Suprapubic skin (tissue), 4 donors: ENCODE measurements around the gene MAK. TPM values are rescaled to one million over a fixed set of nuclear protein-coding genes. Genes with fewer than 3 reads are reported as not detected.

Experiments
- DNase-seq, 2 donors: peaks; one replicate each; pipeline ENCODE4 v3.0.0-alpha.2; 2019; ENCODE audit warnings: low spot score in 2 of 2
- H3K27ac ChIP-seq: fragments of 200-600 bp; sonication (generic); one replicate; pipeline ENCODE4 v1.5.1; 2019
- H3K27me3 ChIP-seq: fragments of 200-600 bp; sonication (generic); one replicate; pipeline ENCODE4 v1.5.1; 2019
- H3K36me3 ChIP-seq: fragments of 200-600 bp; sonication (generic); one replicate; pipeline ENCODE4 v1.5.1; 2019
- H3K4me1 ChIP-seq: fragments of 200-600 bp; sonication (generic); one replicate; pipeline ENCODE4 v1.5.1; 2019
- H3K4me3 ChIP-seq: fragments of 200-600 bp; sonication (generic); one replicate; pipeline ENCODE4 v1.5.1; 2019; ENCODE audit warnings: mild to moderate bottlenecking
- H3K9me3 ChIP-seq: fragments of 200-600 bp; sonication (generic); one replicate; pipeline ENCODE4 v1.5.1; 2019
- CTCF ChIP-seq, 2 donors: fragments of 200-600 bp in 1 of 2; fragments of 450-650 bp in 1 of 2; sonication (generic) in 1 of 2; IDR thresholded peaks; one replicate each; pipeline ENCODE4 v1.5.1; 2016 to 2019; ENCODE audit warnings: antibody characterized with exemption in 2 of 2, mild to moderate bottlenecking in 1 of 2, moderate library complexity in 1 of 2
- EP300 ChIP-seq: sonication (generic); formaldehyde crosslinking; IDR thresholded peaks from one replicate; pipeline ENCODE4 v1.6.1; 2017; ENCODE audit warnings: antibody characterized with exemption
- POLR2A ChIP-seq, 2 donors: fragments of 450-650 bp; IDR thresholded peaks; one replicate each; pipeline ENCODE4 v1.6.1; 2017; ENCODE audit warnings: antibody characterized with exemption in 2 of 2, mild to moderate bottlenecking in 2 of 2, moderate library complexity in 2 of 2
- POLR2AphosphoS5 ChIP-seq, 3 donors: sonication (generic); formaldehyde crosslinking; IDR thresholded peaks; one replicate each; pipeline ENCODE4 v1.6.1; 2017; ENCODE audit warnings: antibody characterized with exemption in 3 of 3
- WGBS: methylation state at CpG from one replicate; pipeline ENCODE4 v1.1.5; 2018; 5-methylcytosine and 5-hydroxymethylcytosine counted together
- total RNA-seq, 4 donors: library from RNA; depleted of rRNA; stranded (reverse); fragments of >200 nt; gene quantifications; one replicate each; pipeline ENCODE4 v1.1.0, GENCODE V29; 2016

MAK gene
- total RNA-seq, 4 donors from 2014 or later, result 0.26 to 0.49 TPM; not detected in 2

GRCh38 chr6:10809098-10809497, 29.2 kb downstream of the MAK start:
- 92% methylated on average over 6 of the region's 6 CpGs for WGBS
- no peak for DNase-seq
- Histone ChIP-seq H3K9me3 (no peaks in the 10 kb centered on the region), H3K27ac (no peak overlapping the region), H3K4me3 (no peak overlapping the region), H3K4me1 (no peaks in the 10 kb centered on the region), H3K27me3 (no peaks in the 10 kb centered on the region), H3K36me3 (no peaks in the 10 kb centered on the region)
- no peak for TF ChIP-seq POLR2A (IDR thresholded peaks at IDR 0.05)
- TF ChIP-seq EP300, result no peak
- no peak for TF ChIP-seq POLR2AphosphoS5 (IDR thresholded peaks at IDR 0.05)
- TF ChIP-seq CTCF (IDR thresholded peaks at IDR 0.05), result no peak

GRCh38 chr6:10808376-10808775, 30.0 kb downstream of the MAK start:
- Histone ChIP-seq H3K9me3 (no peaks in the 10 kb centered on the region), H3K27me3 (no peaks in the 10 kb centered on the region), H3K27ac (no peak overlapping the region), H3K4me3 (no peak overlapping the region), H3K4me1 (no peaks in the 10 kb centered on the region), H3K36me3 (no peaks in the 10 kb centered on the region)
- WGBS, result 93% methylated on average over 4 of the region's 4 CpGs
- no peak for DNase-seq
- TF ChIP-seq EP300 (no peak), POLR2AphosphoS5 (IDR thresholded peaks at IDR 0.05) (no peak), CTCF (IDR thresholded peaks at IDR 0.05) (no peak), POLR2A (IDR thresholded peaks at IDR 0.05) (no peak)

- Histone ChIP-seq H3K36me3 (no peaks in the 10 kb centered on the region), H3K4me1 (no peaks in the 10 kb centered on the region), H3K9me3 (no peaks in the 10 kb centered on the region), H3K27me3 (no peaks in the 10 kb centered on the region), H3K27ac (no peak overlapping the region), H3K4me3 (no peak overlapping the region)
- 54% methylated on average over 2 of the region's 2 CpGs for WGBS
- peak; percentile 73 to 96 for TF ChIP-seq CTCF (IDR thresholded peaks at IDR 0.05)
- no peak for TF ChIP-seq EP300
- no peak for DNase-seq
Measured at GRCh38 chr6:10801224-10801848, 37.0 kb downstream of the MAK start.

GRCh38 chr6:10800810-10801209, 37.5 kb downstream of the MAK start:
- no peak for DNase-seq
- 71% methylated on average over 3 of the region's 3 CpGs for WGBS
- Histone ChIP-seq H3K4me3 (no peak overlapping the region), H3K4me1 (no peaks in the 10 kb centered on the region), H3K9me3 (no peaks in the 10 kb centered on the region), H3K27ac (no peak overlapping the region), H3K36me3 (no peaks in the 10 kb centered on the region), H3K27me3 (no peaks in the 10 kb centered on the region)
- TF ChIP-seq EP300 (no peak), POLR2AphosphoS5 (IDR thresholded peaks at IDR 0.05) (no peak), POLR2A (IDR thresholded peaks at IDR 0.05) (no peak), CTCF (IDR thresholded peaks at IDR 0.05) (no peak)

- 90% methylated on average over 3 of the region's 3 CpGs for WGBS
- H3K9me3 ChIP-seq, result no peaks in the 10 kb centered on the region
Measured at GRCh38 chr6:10794239-10794638, 44.1 kb downstream of the MAK start.

More at GRCh38 chr6:10794239-10794638, 44.1 kb downstream of the MAK start:
- Histone ChIP-seq H3K4me1 (no peaks in the 10 kb centered on the region), H3K27ac (no peak overlapping the region), H3K4me3 (no peak overlapping the region), H3K36me3 (peaks cover 13% of the 10 kb centered on the region), H3K27me3 (no peaks in the 10 kb centered on the region)
- TF ChIP-seq POLR2A (IDR thresholded peaks at IDR 0.05) (no peak), CTCF (IDR thresholded peaks at IDR 0.05) (no peak), EP300 (no peak), POLR2AphosphoS5 (IDR thresholded peaks at IDR 0.05) (no peak)
- DNase-seq, result no peak
